H9 (cell line): ENCODE results near the gene WHAMM. TPM values are rescaled to one million over a fixed set of nuclear protein-coding genes. Genes with fewer than 3 reads are reported as not detected.

Experiments
- DNase-seq: peaks from one replicate; pipeline ENCODE4 v3.0.0-alpha.2; 2017
- H2AFZ ChIP-seq: one replicate; pipeline ENCODE4 v1.6.1; 2013; ENCODE audit warnings: mild to moderate bottlenecking, low read length, control low read depth, moderate library complexity
- H2AK5ac ChIP-seq: 2 replicates; pipeline ENCODE4 v1.6.1; 2013; ENCODE audit warnings: low read length, control low read depth, mixed read lengths; ENCODE audit not compliant: insufficient read length
- H2BK120ac ChIP-seq: one replicate; pipeline ENCODE4 v1.6.1; 2013; ENCODE audit warnings: low read depth, mild to moderate bottlenecking, low read length, control low read depth, inconsistent platforms; ENCODE audit not compliant: poor library complexity, severe bottlenecking
- H2BK12ac ChIP-seq: 2 replicates; pipeline ENCODE4 v1.6.1; 2013; ENCODE audit warnings: low read length, control low read depth, mixed read lengths, low read depth; ENCODE audit not compliant: insufficient read length
- H2BK15ac ChIP-seq: 2 replicates; pipeline ENCODE4 v1.6.1; 2013; ENCODE audit warnings: low read depth, low read length, control low read depth
- H2BK20ac ChIP-seq: one replicate; pipeline ENCODE4 v1.6.1; 2013; ENCODE audit warnings: low read depth, mild to moderate bottlenecking, low read length, control low read depth, inconsistent platforms; ENCODE audit not compliant: poor library complexity, severe bottlenecking
- H2BK5ac ChIP-seq: 2 replicates; pipeline ENCODE4 v1.6.1; 2013; ENCODE audit warnings: low read length, control low read depth, mixed read lengths; ENCODE audit not compliant: insufficient read length
- H3K14ac ChIP-seq: 2 replicates; pipeline ENCODE4 v1.6.1; 2013; ENCODE audit warnings: low read length, control low read depth; ENCODE audit not compliant: insufficient read depth
- H3K18ac ChIP-seq: 2 replicates; pipeline ENCODE4 v1.6.1; 2013; ENCODE audit warnings: low read depth, mild to moderate bottlenecking, mixed read lengths, low read length, control low read depth; ENCODE audit not compliant: insufficient read length
- H3K23ac ChIP-seq: 2 replicates; pipeline ENCODE4 v1.6.1; 2013; ENCODE audit warnings: low read length, control low read depth, mixed read lengths, low read depth; ENCODE audit not compliant: insufficient read length
- H3K23me2 ChIP-seq: 2 replicates; pipeline ENCODE4 v1.6.1; 2013; ENCODE audit warnings: low read depth, mild to moderate bottlenecking, mixed read lengths, low read length, control low read depth; ENCODE audit not compliant: insufficient read length, poor library complexity, severe bottlenecking
- H3K27ac ChIP-seq: 2 replicates; pipeline ENCODE4 v1.5.1; 2013; ENCODE audit warnings: low read length, control low read depth, mixed read lengths, low read depth; ENCODE audit not compliant: insufficient read length
- H3K27me3 ChIP-seq: 2 replicates; pipeline ENCODE4 v1.6.1; 2013; ENCODE audit warnings: low read length, control low read depth, inconsistent platforms; ENCODE audit not compliant: insufficient read depth
- H3K4ac ChIP-seq: 2 replicates; pipeline ENCODE4 v1.6.1; 2013; ENCODE audit warnings: low read depth, mild to moderate bottlenecking, control low read depth, inconsistent platforms, low read length, moderate library complexity
- H3K4me1 ChIP-seq: 2 replicates; pipeline ENCODE4 v1.6.1; 2013; ENCODE audit warnings: low read length, control low read depth, inconsistent platforms; ENCODE audit not compliant: insufficient read depth
- H3K4me2 ChIP-seq: 2 replicates; pipeline ENCODE4 v1.6.1; 2013; ENCODE audit warnings: low read length, control low read depth, mixed read lengths; ENCODE audit not compliant: insufficient read length, insufficient read depth
- H3K56ac ChIP-seq: 2 replicates; pipeline ENCODE4 v1.6.1; 2013; ENCODE audit warnings: low read depth, mild to moderate bottlenecking, mixed read lengths, low read length, control low read depth; ENCODE audit not compliant: insufficient read length
- H3K79me1 ChIP-seq: 2 replicates; pipeline ENCODE4 v1.6.1; 2013; ENCODE audit warnings: low read depth, mild to moderate bottlenecking, moderate library complexity, low read length, control low read depth, inconsistent platforms; ENCODE audit not compliant: insufficient read depth, poor library complexity, severe bottlenecking
- H3K79me2 ChIP-seq: 2 replicates; pipeline ENCODE4 v1.6.1; 2013; ENCODE audit warnings: low read length, control low read depth, inconsistent platforms; ENCODE audit not compliant: insufficient read depth
- H3K9ac ChIP-seq: 2 replicates; pipeline ENCODE4 v1.6.1; 2013; ENCODE audit warnings: low read length, control low read depth, mixed read lengths; ENCODE audit not compliant: insufficient read length; ENCODE audit errors: extremely low read depth
- H3K9me3 ChIP-seq: one replicate; pipeline ENCODE4 v1.6.1; 2013; ENCODE audit warnings: low read depth, low read length, inconsistent platforms; ENCODE audit not compliant: control insufficient read depth
- H3T11ph ChIP-seq: one replicate; pipeline ENCODE4 v1.6.1; 2013; ENCODE audit warnings: mild to moderate bottlenecking, low read length, control low read depth, inconsistent platforms
- H4K20me1 ChIP-seq: one replicate; pipeline ENCODE4 v1.6.1; 2013; ENCODE audit not compliant: control insufficient read depth, insufficient read length, insufficient read depth
- H4K5ac ChIP-seq: 2 replicates; pipeline ENCODE4 v1.6.1; 2013; ENCODE audit warnings: low read depth, mild to moderate bottlenecking, mixed read lengths, low read length, control low read depth; ENCODE audit not compliant: insufficient read length
- H4K8ac ChIP-seq: replicated peaks from 2 replicates; pipeline ENCODE4 v1.6.1; 2013; ENCODE audit warnings: low read length, control low read depth, mixed read lengths, low read depth; ENCODE audit not compliant: insufficient read length
- H4K91ac ChIP-seq: 2 replicates; pipeline ENCODE4 v1.6.1; 2013; ENCODE audit warnings: low read depth, mild to moderate bottlenecking, moderate library complexity, mixed read lengths, low read length, control low read depth; ENCODE audit not compliant: insufficient read length
- H3K27ac Mint-ChIP-seq, 3 experiments: 2 replicates in 2 of 3; 3 replicates in 1 of 3; pipeline ENCODE4 v1.8.0; 2020 to 2021; ENCODE audit warnings: mixed read lengths in 3 of 3, mild to moderate bottlenecking in 1 of 3, moderate library complexity in 1 of 3
- H3K27me3 Mint-ChIP-seq: 2 replicates; pipeline ENCODE4 v1.8.0; 2021; ENCODE audit warnings: low read depth, mild to moderate bottlenecking, moderate library complexity, mixed read lengths
- H3K36me3 Mint-ChIP-seq, 3 experiments: 2 replicates in 2 of 3; 3 replicates in 1 of 3; pipeline ENCODE4 v1.8.0; 2020 to 2021; ENCODE audit warnings: low read depth in 3 of 3, mixed read lengths in 3 of 3; ENCODE audit not compliant: insufficient read depth in 1 of 3
- H3K4me1 Mint-ChIP-seq, 2 experiments: 2 replicates each; pipeline ENCODE4 v1.8.0; 2020; ENCODE audit warnings: mixed read lengths in 2 of 2
- H3K4me3 Mint-ChIP-seq, 2 experiments: 2 replicates in 1 of 2; 3 replicates in 1 of 2; pipeline ENCODE4 v1.8.0; 2020 to 2021; ENCODE audit warnings: mild to moderate bottlenecking in 2 of 2, mixed read lengths in 2 of 2, moderate library complexity in 1 of 2
- H3K9me3 Mint-ChIP-seq, 2 experiments: 2 replicates in 1 of 2; 3 replicates in 1 of 2; pipeline ENCODE4 v1.8.0; 2020; ENCODE audit warnings: mild to moderate bottlenecking in 2 of 2, mixed read lengths in 2 of 2, moderate library complexity in 1 of 2
- CTCF ChIP-seq: fragments of 200-600 bp; sonication (generic); conservative IDR thresholded peaks from 3 replicates; pipeline ENCODE4 v1.8.0; 2021; ENCODE audit warnings: antibody characterized with exemption, mild to moderate bottlenecking
- WGBS: extraction: QIAGEN DNeasy Blood & Tissue Kit; methylation state at CpG from one replicate; pipeline ENCODE4 v1.1.7; 2013; ENCODE audit warnings: missing lambda C conversion rate, low lambda C conversion rate, mixed read lengths; ENCODE audit not compliant: insufficient read length; ENCODE audit errors: extremely low coverage; 5-methylcytosine and 5-hydroxymethylcytosine counted together
- total RNA-seq: library from RNA; stranded (reverse); gene quantifications from 2 replicates; pipeline ENCODE4 v1.2.1, GENCODE V29; 2021

WHAMM gene
- total RNA-seq, 1 experiment from 2014 or later = 3.0 TPM

GRCh38 chr15:82877825-82878224 lies 68.4 kb downstream of the WHAMM start:
- no peak overlapping the region for H3K4ac ChIP-seq
- no peaks in the 10 kb centered on the region for H3K23me2 ChIP-seq
- H3K27ac ChIP-seq = no peak overlapping the region
- no peak overlapping the region for H3K14ac ChIP-seq
- no peak overlapping the region for H2AK5ac ChIP-seq
- Mint-ChIP-seq H3K27ac (no peak overlapping the region), H3K4me1 (peaks cover 0 to 12% of the 10 kb centered on the region in 2 experiments; a peak in 3 of 4 replicates), H3K9me3 (no peaks in the 10 kb centered on the region), H3K36me3 (no peaks in the 10 kb centered on the region), H3K27me3 (peaks cover 2% of the 10 kb centered on the region; the same call in 1 of the 2 replicates), H3K4me3 (no peak overlapping the region)
- H4K20me1 ChIP-seq = no peaks in the 10 kb centered on the region
- no peak for TF ChIP-seq CTCF
- H2BK12ac ChIP-seq = no peak overlapping the region
- H3K9me3 ChIP-seq = no peaks in the 10 kb centered on the region
- no peak overlapping the region for H3K18ac ChIP-seq
- no peak for DNase-seq
- H2BK20ac ChIP-seq = no peak overlapping the region
- no peak overlapping the region for H2BK120ac ChIP-seq
- H3T11ph ChIP-seq = no peak overlapping the region
- no peak overlapping the region for H3K9ac ChIP-seq
- H3K56ac ChIP-seq = no peak overlapping the region
- no peak overlapping the region for H3K23ac ChIP-seq
- no peak overlapping the region for H2AFZ ChIP-seq
- H4K8ac ChIP-seq = no peak overlapping the region
- no peaks in the 10 kb centered on the region for H3K79me2 ChIP-seq
- H4K91ac ChIP-seq = no peak overlapping the region
- H2BK5ac ChIP-seq = no peak overlapping the region
- no CpG with 5 or more reads among the region's 2 CpGs for WGBS
- H3K4me1 ChIP-seq = no peaks in the 10 kb centered on the region
- H2BK15ac ChIP-seq = no peak overlapping the region
- H4K5ac ChIP-seq = no peak overlapping the region
- no peaks in the 10 kb centered on the region for H3K79me1 ChIP-seq
- H3K4me2 ChIP-seq = no peak overlapping the region
- H3K27me3 ChIP-seq = no peaks in the 10 kb centered on the region
